ENCODE measurements around the gene NT5DC2. TPM values are rescaled to one million over a fixed set of nuclear protein-coding genes. Genes with fewer than 3 reads are reported as not detected.
"Not testable (repeated sequence)": the region's sequence is repeated elsewhere in the genome, so short reads cannot be mapped to it uniquely, and the experiment has no call there.

Gene NT5DC2
- total and polyA plus RNA-seq, 8 donors, result 4.6 to 56.2 (median 21.6) TPM

DNA sequence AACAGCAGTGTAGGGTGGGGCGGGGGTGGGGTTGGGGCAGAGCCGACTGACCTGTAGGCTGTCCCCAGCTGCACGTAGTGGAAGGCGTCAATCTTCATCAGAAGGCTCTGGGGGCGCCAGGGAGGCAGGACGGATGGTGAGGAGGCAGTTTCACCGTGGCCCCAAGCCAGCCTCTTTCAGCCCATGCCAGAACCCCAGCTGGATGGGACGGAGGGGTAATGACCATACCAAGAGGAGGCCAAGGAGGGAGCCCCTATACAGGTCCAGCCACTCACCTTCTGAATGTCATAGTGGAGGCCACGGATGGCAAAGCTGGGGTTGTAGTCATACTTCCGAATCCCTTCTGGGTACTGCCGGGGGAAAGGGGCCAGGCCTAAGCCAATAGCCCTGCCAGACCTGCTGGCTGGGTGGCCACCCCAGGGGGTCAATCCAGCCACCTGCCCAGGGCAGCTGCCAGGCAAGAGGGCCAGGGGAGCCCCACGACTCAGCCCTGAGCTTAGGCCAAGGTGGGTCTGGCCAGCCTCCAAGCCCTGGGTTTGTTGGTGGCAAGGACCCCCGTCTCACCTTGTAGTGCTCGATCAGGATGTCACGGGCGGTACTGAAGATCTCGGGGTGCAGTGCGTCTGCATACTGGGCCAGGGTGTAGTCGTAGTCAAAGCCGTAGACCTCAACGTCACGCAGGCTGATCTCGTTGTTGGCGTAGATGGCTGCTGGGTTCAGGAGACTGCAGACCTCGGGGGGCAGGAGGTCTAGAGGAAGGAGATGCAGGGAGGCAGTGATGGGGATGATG, 4.9 kb downstream of the NT5DC2 start:
- peaks cover 0 to 45% (median 38%) of the 10 kb centered on the region in 4 donors for H3K36me3 ChIP-seq

DNA sequence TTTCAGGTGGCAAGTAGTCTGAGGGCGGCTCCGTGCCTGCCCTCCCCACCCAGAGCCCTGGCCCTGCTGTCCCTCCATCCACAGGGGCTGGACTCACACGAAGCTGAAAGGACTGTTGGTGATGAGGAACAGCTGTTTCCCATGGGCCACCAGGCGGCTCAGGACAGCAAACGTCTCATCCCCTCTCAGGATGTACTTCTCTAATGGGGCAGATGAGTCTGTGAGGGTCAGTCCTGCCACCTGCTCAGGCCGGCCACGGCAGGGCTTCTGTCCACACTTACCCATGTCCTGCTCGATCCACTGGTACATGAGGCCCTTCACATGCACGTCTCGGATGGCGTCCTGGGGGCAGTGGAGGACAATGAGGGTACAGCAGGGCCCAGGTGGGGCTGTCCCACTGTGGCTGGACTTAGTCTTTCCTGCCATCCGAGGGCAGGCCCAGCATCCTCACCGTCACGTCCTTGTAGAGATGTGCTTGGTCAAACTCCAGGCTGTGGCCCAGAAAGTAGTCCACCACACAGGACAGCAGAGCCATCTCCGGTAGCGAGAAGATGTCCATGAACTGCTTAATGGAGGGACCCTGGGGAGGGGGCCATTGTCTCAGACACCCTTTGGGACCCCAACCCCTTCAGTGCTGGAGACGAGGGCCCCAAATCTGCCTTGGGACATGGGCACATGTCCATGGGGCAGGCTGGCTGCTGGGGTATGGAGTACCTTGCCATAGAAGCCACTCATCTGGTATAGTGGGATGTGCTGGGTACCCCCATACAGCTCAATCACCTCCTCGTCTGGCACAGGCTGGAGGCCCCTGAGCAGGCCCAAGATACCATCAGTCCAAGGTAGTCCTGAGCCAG, 5.7 kb downstream of the NT5DC2 start:
- peaks cover 0 to 53% (median 46%) of the 10 kb centered on the region in 4 donors for H3K36me3 ChIP-seq
- TF ChIP-seq EP300 (IDR thresholded peaks at IDR 0.05) (no peak), POLR2AphosphoS5 (IDR thresholded peaks at IDR 0.05) (no peak)
- TF ChIP-seq, protein P1, sequence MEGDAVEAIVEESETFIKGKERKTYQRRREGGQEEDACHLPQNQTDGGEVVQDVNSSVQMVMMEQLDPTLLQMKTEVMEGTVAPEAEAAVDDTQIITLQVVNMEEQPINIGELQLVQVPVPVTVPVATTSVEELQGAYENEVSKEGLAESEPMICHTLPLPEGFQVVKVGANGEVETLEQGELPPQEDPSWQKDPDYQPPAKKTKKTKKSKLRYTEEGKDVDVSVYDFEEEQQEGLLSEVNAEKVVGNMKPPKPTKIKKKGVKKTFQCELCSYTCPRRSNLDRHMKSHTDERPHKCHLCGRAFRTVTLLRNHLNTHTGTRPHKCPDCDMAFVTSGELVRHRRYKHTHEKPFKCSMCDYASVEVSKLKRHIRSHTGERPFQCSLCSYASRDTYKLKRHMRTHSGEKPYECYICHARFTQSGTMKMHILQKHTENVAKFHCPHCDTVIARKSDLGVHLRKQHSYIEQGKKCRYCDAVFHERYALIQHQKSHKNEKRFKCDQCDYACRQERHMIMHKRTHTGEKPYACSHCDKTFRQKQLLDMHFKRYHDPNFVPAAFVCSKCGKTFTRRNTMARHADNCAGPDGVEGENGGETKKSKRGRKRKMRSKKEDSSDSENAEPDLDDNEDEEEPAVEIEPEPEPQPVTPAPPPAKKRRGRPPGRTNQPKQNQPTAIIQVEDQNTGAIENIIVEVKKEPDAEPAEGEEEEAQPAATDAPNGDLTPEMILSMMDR (IDR thresholded peaks at IDR 0.05), result no peak
- H3K27ac ChIP-seq, result no peak overlapping the region
- no peak for DNase-seq
- peaks cover 0 to 3% (median 0%) of the 10 kb centered on the region in 3 donors for H3K27me3 ChIP-seq
- WGBS, 5 donors, result 86 to 91% (median 89%) methylated on average over 14 to 18 of the region's 18 CpGs
- peaks cover 10 to 49% (median 29%) of the 10 kb centered on the region in 4 donors for H3K4me1 ChIP-seq
- no peak overlapping the region for H3K4me3 ChIP-seq
- H3K9me3 ChIP-seq, result no peaks in the 10 kb centered on the region
- intact Hi-C loops (cut with DNase I; ENCODE audit: low total_unique reads), result no loop called here

More for the DNA sequence above, 4.9 kb downstream of the NT5DC2 start:
- Histone ChIP-seq H3K9me3 (no peaks in the 10 kb centered on the region), H3K27ac (no peak overlapping the region), H3K4me3 (no peak overlapping the region), H3K27me3 (peaks cover 0 to 7% (median 0%) of the 10 kb centered on the region in 3 donors), H3K4me1 (peaks cover 14 to 53% (median 32%) of the 10 kb centered on the region in 4 donors)
- TF ChIP-seq, protein P1 (IDR thresholded peaks at IDR 0.05), result no peak
- no peak for TF ChIP-seq POLR2AphosphoS5 (IDR thresholded peaks at IDR 0.05)
- no peak for TF ChIP-seq EP300 (IDR thresholded peaks at IDR 0.05)
- no peak for TF ChIP-seq POLR2A (IDR thresholded peaks at IDR 0.05)
- 89 to 93% (median 92%) methylated on average over 20 to 25 of the region's 25 CpGs for WGBS, 5 donors
- intact Hi-C loops (cut with DNase I; ENCODE audit: low total_unique reads), result no loop called here
- peak in 1 of 2 donors; percentile 7 for DNase-seq

DNA sequence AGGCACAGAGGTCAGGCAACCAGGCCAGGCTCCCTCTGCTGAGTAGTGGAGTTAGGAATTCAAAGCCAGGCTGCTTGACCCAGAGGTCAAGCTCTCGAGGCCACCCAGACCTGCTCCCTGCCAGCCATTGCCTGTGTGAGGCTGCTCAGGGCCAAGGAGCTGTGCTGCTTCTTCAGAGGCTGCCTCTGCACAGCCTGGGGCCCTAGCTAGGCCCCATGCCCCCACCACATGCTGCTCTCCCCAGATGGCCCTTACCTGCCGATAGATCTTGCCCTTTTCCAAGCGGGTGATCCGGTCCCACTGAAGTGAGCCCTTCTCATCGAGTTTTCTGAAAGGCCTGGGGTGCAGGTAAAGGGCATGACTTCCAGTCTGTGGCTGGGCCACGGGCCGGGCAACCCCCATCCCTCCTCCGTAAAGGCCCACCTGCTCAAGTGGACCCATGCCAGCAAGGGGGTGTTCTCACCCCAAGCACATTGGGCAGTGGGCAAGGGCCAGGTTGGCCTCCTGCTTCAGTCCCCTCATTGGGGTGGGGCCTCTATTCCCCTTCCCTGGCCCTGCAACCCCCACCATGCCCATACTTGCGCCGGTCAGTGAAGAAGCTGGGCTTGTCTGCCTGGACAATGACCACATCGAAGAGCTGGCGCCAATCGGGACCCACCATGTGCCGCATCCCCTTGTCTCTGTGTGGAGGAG, 6.5 kb downstream of the NT5DC2 start:
- DNase-seq, result no peak
- intact Hi-C loops (cut with DNase I; ENCODE audit: low total_unique reads), result no loop called here
- Histone ChIP-seq H3K27me3 (no peaks in the 10 kb centered on the region), H3K9me3 (no peaks in the 10 kb centered on the region), H3K36me3 (peaks cover 0 to 58% (median 52%) of the 10 kb centered on the region in 4 donors), H3K4me1 (peaks cover 2 to 41% (median 21%) of the 10 kb centered on the region in 4 donors), H3K4me3 (no peak overlapping the region), H3K27ac (no peak overlapping the region)
- TF ChIP-seq POLR2AphosphoS5 (IDR thresholded peaks at IDR 0.05) (no peak), POLR2A (IDR thresholded peaks at IDR 0.05) (no peak)
- 89 to 93% (median 89%) methylated on average over 8 to 14 of the region's 14 CpGs for WGBS, 5 donors

DNA sequence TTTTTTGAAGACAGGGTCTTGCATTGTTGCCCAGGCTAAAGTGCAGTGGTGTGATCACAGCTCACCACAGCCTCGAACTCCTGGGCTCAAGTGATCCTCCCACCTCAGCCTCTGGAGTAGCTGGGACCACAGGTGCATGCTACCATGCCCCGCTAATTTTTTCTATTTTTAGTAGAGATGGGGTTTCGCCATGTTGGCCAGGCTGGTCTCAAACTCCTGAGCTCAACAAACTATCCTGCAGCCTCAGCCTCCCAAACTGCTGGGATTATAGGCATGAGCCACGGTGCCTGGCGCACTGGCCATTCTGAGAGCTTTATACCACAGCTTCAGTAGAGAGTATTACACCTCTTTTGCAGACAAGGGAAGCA, 7.0 kb downstream of the NT5DC2 start:
- H3K27me3 ChIP-seq; H3K9me3 ChIP-seq; H3K27ac ChIP-seq; H3K4me3 ChIP-seq; intact Hi-C loops (cut with DNase I; ENCODE audit: low total_unique reads); DNase-seq: not testable (repeated sequence)
- H3K4me1 ChIP-seq, result peaks cover 0 to 36% (median 16%) of the 10 kb centered on the region in 4 donors
- peaks cover 0 to 63% (median 53%) of the 10 kb centered on the region in 4 donors for H3K36me3 ChIP-seq
- 90 to 98% (median 95%) methylated on average over 5 of the region's 5 CpGs for whole genome bisulfite sequencing, 5 donors
